RWPE2 (cell line): ENCODE data around the gene PIK3R1.

ENCODE experiments used
- ATAC-seq: fragments of 200-7000 bp; cut with Tn5 transposase; 3 replicates; pipeline ENCODE4 v1.9.1; 2021; ENCODE audit warnings: low read depth
- DNase-seq: peaks from one replicate; pipeline ENCODE4 v3.0.0-alpha.2; 2020; ENCODE audit warnings: low spot score
- H3K27ac ChIP-seq: fragments of 450-650 bp; 2 replicates; pipeline ENCODE4 v1.5.1; 2017; ENCODE audit warnings: mild to moderate bottlenecking; ENCODE audit not compliant: poor library complexity, severe bottlenecking
- H3K27me3 ChIP-seq: fragments of 250-450 bp; sonication (Bioruptor Pico); 2 replicates; pipeline ENCODE4 v1.5.1; 2021; ENCODE audit warnings: mild to moderate bottlenecking, moderate library complexity; ENCODE audit not compliant: insufficient read depth, poor library complexity, severe bottlenecking
- H3K36me3 ChIP-seq: fragments of 250-450 bp; sonication (Bioruptor Pico); 2 replicates; pipeline ENCODE4 v1.5.1; 2020; ENCODE audit warnings: low read depth, mild to moderate bottlenecking, moderate library complexity
- H3K4me1 ChIP-seq: fragments of 250-450 bp; sonication (Bioruptor Pico); 2 replicates; pipeline ENCODE4 v1.5.1; 2021; ENCODE audit warnings: mild to moderate bottlenecking, moderate library complexity; ENCODE audit not compliant: insufficient read depth, poor library complexity, severe bottlenecking
- H3K4me3 ChIP-seq: fragments of 250-450 bp; sonication (Bioruptor Pico); 2 replicates; pipeline ENCODE4 v1.5.1; 2021; ENCODE audit warnings: mild to moderate bottlenecking, moderate library complexity; ENCODE audit not compliant: severe bottlenecking
- H3K9me3 ChIP-seq: fragments of 250-450 bp; sonication (Bioruptor Pico); 2 replicates; pipeline ENCODE4 v1.5.1; 2021; ENCODE audit warnings: mild to moderate bottlenecking, moderate library complexity; ENCODE audit not compliant: severe bottlenecking
- CTCF ChIP-seq: fragments of 450-650 bp; IDR thresholded peaks from one replicate; pipeline ENCODE4 v1.5.1; 2017; ENCODE audit warnings: mild to moderate bottlenecking, moderate library complexity; ENCODE audit not compliant: poor library complexity, severe bottlenecking

Gene PIK3R1

GRCh38 chr5:68192679-68193060 is 22.9 kb upstream of the PIK3R1 start:
- no peak for TF ChIP-seq CTCF
- H3K36me3 ChIP-seq = no peaks in the 10 kb centered on the region
- no peaks in the 10 kb centered on the region for H3K27me3 ChIP-seq
- no peaks in the 10 kb centered on the region for H3K9me3 ChIP-seq
- H3K27ac ChIP-seq = peak overlapping the region; percentile 67
- DNase-seq (no peak), ATAC-seq (no peak)
- H3K4me3 ChIP-seq = no peak overlapping the region
- H3K4me1 ChIP-seq = peaks cover 23% of the 10 kb centered on the region

GRCh38 chr5:68193481-68194036 is 22.0 kb upstream of the PIK3R1 start:
- H3K9me3 ChIP-seq = no peaks in the 10 kb centered on the region
- H3K4me3 ChIP-seq = no peak overlapping the region
- ATAC-seq (peak; percentile 87), DNase-seq (no peak)
- peaks cover 23% of the 10 kb centered on the region for H3K4me1 ChIP-seq
- H3K36me3 ChIP-seq = no peaks in the 10 kb centered on the region
- TF ChIP-seq CTCF = no peak
- peak overlapping the region; percentile 67 for H3K27ac ChIP-seq
- no peaks in the 10 kb centered on the region for H3K27me3 ChIP-seq

- ATAC-seq (no peak), DNase-seq (no peak)
- no peak for TF ChIP-seq CTCF
- Histone ChIP-seq H3K4me3 (no peak overlapping the region), H3K27me3 (no peaks in the 10 kb centered on the region), H3K36me3 (no peaks in the 10 kb centered on the region), H3K9me3 (no peaks in the 10 kb centered on the region), H3K4me1 (peaks cover 23% of the 10 kb centered on the region), H3K27ac (peak overlapping the region; percentile 67)
Observed at GRCh38 chr5:68194386-68194785, 21.2 kb upstream of the PIK3R1 start.

- Histone ChIP-seq H3K36me3 (no peaks in the 10 kb centered on the region), H3K27me3 (no peaks in the 10 kb centered on the region), H3K9me3 (no peaks in the 10 kb centered on the region), H3K4me3 (no peak overlapping the region), H3K4me1 (peaks cover 23% of the 10 kb centered on the region), H3K27ac (no peak overlapping the region)
- DNase-seq (no peak), ATAC-seq (no peak)
- TF ChIP-seq CTCF = no peak
Observed at GRCh38 chr5:68195137-68195536, 20.4 kb upstream of the PIK3R1 start.

GRCh38 chr5:68196876-68197275 is 18.7 kb upstream of the PIK3R1 start:
- no peaks in the 10 kb centered on the region for H3K27me3 ChIP-seq
- H3K27ac ChIP-seq = no peak overlapping the region
- ATAC-seq (no peak), DNase-seq (no peak)
- TF ChIP-seq CTCF = no peak
- H3K4me3 ChIP-seq = no peak overlapping the region
- no peaks in the 10 kb centered on the region for H3K9me3 ChIP-seq
- peaks cover 23% of the 10 kb centered on the region for H3K4me1 ChIP-seq
- no peaks in the 10 kb centered on the region for H3K36me3 ChIP-seq
